Muscle layer of duodenum (tissue), 2 donors: ENCODE measurements around the gene DHX32.
"Not testable (repeated sequence)": the region's sequence is repeated elsewhere in the genome, so short reads cannot be mapped to it uniquely, and the experiment has no call there.

Experiments
- H3K27ac ChIP-seq: one replicate; pipeline ENCODE4 v1.7.0; 2013; ENCODE audit warnings: mild to moderate bottlenecking, low read length
- H3K27me3 ChIP-seq: one replicate; pipeline ENCODE4 v1.7.0; 2013; ENCODE audit warnings: low read depth, mild to moderate bottlenecking, control low read depth, low read length
- H3K36me3 ChIP-seq, 2 donors: one replicate each; pipeline ENCODE4 v1.7.0; 2013; ENCODE audit warnings: low read length in 2 of 2, control low read depth in 1 of 2, mild to moderate bottlenecking in 1 of 2; ENCODE audit not compliant: insufficient read depth in 2 of 2, control insufficient read depth in 1 of 2
- H3K4me1 ChIP-seq, 2 donors: one replicate each; pipeline ENCODE4 v1.7.0; 2013; ENCODE audit warnings: low read length in 2 of 2, mild to moderate bottlenecking in 2 of 2, control low read depth in 1 of 2, moderate library complexity in 1 of 2; ENCODE audit not compliant: insufficient read depth in 2 of 2, control insufficient read depth in 1 of 2
- H3K4me3 ChIP-seq, 2 donors: one replicate each; pipeline ENCODE4 v1.7.0; 2013; ENCODE audit warnings: low read length in 2 of 2, low read depth in 1 of 2, mild to moderate bottlenecking in 1 of 2
- H3K9me3 ChIP-seq, 2 donors: one replicate each; pipeline ENCODE4 v1.7.0; 2013; ENCODE audit warnings: low read length in 2 of 2, control low read depth in 1 of 2, mild to moderate bottlenecking in 1 of 2; ENCODE audit not compliant: control insufficient read depth in 1 of 2
- donor health status: healthy.

Gene DHX32

DNA sequence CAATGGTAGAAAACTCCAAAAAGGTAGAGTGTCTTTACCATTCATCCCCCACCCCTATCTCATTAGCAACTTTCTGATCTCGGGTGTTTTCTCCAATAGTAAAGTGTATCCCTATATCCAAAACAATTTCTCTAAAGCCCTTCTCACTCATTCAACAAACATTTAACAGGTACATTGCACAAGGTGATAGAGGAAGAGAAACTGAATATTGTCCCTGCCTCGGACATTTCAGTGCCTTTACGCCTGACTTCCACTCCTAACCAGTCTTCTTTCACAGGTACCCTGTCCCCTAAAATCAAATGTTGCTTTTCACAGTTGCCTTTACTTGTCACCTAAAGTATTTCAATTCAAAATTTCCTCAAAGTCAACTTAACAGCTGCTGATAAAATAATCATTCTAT, 13.1 kb upstream of the DHX32 start:
- not testable (repeated sequence) for H3K36me3 ChIP-seq, H3K9me3 ChIP-seq, H3K4me3 ChIP-seq, H3K27ac ChIP-seq, H3K27me3 ChIP-seq, H3K4me1 ChIP-seq

DNA sequence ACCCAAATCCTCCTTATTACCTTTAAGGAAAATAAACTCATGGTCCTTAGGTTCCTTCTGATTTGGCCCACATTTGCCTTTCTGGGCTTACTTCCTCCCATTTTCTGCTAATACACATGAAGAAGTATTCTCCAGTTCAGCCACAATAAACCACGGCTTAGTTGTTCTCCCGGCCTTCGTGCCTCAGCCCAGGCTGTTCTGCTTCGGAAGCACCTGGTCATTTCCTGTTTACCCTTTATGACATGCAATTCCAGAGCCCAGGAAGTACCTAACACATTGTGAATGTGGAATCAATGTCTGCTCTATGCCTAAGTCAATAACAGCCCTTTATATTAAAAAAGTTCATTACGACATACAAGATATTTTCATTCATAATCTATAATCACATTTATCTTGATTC, 11.3 kb upstream of the DHX32 start:
- not testable (repeated sequence) for H3K36me3 ChIP-seq, H3K27ac ChIP-seq, H3K4me1 ChIP-seq, H3K27me3 ChIP-seq, H3K4me3 ChIP-seq, H3K9me3 ChIP-seq

DNA sequence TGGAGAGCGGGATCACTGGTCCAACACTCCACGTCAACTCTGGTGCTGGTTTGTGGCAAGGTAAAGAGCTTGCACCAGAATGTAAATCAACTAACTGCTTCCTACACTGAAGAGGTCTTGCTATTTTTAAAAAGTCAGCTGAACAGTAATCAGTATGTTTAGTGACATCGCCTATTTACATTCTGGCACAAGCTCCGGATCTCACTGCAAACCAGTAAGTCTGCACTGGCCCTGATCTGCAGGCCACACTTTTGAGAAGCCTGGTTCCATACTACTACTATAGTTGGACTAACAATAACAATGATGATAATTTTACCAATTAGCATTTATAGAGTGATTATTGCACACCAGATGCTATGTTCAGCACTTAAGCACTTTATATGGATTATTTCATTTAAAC, 8.3 kb upstream of the DHX32 start:
- not testable (repeated sequence) for H3K36me3 ChIP-seq, H3K4me3 ChIP-seq, H3K27ac ChIP-seq, H3K9me3 ChIP-seq, H3K4me1 ChIP-seq, H3K27me3 ChIP-seq

DNA sequence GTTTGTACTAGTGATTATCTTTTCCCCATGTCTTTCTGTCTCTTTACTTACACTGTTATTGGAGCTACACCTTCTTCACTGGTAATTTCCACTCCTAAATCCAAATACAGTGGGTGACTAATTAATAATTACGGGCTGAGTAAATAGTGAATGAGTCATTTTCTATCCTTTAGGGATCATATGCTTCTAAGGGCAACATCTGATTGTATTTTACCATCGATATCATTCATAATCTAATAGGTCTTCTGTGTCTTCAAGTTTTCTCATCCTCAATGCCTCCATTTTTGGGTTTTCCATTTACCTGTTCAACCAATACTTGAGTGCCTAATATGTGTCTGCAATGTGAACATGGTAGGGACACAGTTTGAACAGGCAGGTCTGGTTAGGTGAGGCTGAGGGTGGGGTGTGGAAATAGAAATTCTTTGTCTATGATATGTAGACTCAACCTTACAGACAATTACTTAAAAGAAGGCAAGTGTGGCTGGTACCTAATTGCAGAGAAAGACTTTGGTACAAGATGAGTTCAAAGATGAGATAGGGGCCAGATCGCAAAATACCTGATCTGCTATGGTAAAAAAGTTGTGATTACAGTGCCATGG, 5.9 kb upstream of the DHX32 start:
- H3K36me3 ChIP-seq, result peaks cover 0 to 3% of the 10 kb centered on the region in 2 donors

DNA sequence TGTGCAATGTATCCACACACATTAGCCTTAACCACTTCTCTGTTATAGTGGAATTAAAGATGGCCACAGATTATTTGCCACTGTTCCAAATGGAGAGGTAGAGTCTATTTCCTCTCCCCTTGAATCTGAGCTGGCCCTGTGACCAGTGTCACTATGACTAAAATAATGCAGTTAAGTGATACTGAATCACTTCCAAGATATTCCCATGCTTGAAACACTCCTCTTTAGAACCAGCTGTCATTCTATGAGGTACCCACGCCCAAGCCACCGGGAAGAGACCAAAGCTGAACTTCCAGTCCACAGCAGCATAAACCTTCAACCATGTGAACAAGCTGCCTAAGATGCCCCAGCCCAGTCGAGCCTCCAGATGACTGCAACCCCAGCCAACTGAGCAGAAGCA, 2.1 kb upstream of the DHX32 start:
- Histone ChIP-seq H3K27me3 (no peaks in the 10 kb centered on the region), H3K4me3 (no peak overlapping the region), H3K4me1 (no peaks in the 10 kb centered on the region), H3K36me3 (peaks cover 3 to 4% of the 10 kb centered on the region in 2 donors), H3K27ac (no peak overlapping the region), H3K9me3 (no peaks in the 10 kb centered on the region)

More for the DNA sequence above, 5.9 kb upstream of the DHX32 start:
- Histone ChIP-seq H3K27me3 (no peaks in the 10 kb centered on the region), H3K27ac (no peak overlapping the region), H3K4me3 (no peak overlapping the region), H3K9me3 (no peaks in the 10 kb centered on the region), H3K4me1 (no peaks in the 10 kb centered on the region)

DNA sequence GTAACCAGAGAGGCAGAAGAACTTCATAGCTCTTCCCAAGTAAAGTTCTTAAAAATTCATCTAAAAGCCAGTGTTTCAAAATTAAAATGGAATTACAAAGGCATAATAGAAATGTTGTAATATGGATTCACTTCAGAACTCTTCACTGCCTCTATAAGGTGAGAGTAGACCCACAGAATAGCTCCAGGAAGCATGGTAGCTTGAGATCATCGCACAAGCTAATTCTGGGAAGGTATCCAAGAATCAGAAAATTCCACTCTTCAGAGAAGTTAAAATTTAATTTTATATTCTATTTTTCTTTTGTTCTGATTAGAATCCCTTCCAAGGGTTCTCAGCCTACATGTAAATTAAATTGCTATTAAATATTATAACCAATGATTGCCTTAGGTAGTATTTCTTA, 1.5 kb upstream of the DHX32 start:
- H3K4me1 ChIP-seq, result no peaks in the 10 kb centered on the region
- H3K36me3 ChIP-seq, result peaks cover 3 to 4% of the 10 kb centered on the region in 2 donors
- H3K9me3 ChIP-seq, result no peaks in the 10 kb centered on the region
- no peaks in the 10 kb centered on the region for H3K27me3 ChIP-seq
- H3K27ac ChIP-seq, result no peak overlapping the region
- no peak overlapping the region for H3K4me3 ChIP-seq

DNA sequence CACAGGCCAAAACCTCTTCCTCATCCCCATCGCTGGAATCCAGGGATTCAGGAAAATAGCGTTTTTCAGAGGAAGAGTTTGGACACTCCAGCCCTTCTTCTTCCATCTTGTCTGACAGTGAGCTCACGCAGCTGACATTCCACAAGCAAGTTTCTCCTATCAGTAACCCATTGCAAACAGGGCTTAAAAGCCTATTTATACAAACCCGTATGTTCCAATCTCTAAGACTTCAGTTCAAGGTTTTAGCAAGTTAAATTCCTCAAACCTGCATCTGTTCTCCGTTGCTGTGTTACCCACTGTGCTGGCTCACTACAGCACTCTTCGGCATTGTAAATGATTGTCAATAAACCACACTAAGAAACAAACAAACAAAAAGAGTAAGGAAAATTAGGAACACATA, 373 bp downstream of the DHX32 start:
- Histone ChIP-seq H3K4me3 (no peak overlapping the region), H3K27ac (no peak overlapping the region), H3K36me3 (peaks cover 4 to 13% of the 10 kb centered on the region in 2 donors), H3K9me3 (peaks cover 0 to 9% of the 10 kb centered on the region in 2 donors), H3K4me1 (no peaks in the 10 kb centered on the region), H3K27me3 (no peaks in the 10 kb centered on the region)

DNA sequence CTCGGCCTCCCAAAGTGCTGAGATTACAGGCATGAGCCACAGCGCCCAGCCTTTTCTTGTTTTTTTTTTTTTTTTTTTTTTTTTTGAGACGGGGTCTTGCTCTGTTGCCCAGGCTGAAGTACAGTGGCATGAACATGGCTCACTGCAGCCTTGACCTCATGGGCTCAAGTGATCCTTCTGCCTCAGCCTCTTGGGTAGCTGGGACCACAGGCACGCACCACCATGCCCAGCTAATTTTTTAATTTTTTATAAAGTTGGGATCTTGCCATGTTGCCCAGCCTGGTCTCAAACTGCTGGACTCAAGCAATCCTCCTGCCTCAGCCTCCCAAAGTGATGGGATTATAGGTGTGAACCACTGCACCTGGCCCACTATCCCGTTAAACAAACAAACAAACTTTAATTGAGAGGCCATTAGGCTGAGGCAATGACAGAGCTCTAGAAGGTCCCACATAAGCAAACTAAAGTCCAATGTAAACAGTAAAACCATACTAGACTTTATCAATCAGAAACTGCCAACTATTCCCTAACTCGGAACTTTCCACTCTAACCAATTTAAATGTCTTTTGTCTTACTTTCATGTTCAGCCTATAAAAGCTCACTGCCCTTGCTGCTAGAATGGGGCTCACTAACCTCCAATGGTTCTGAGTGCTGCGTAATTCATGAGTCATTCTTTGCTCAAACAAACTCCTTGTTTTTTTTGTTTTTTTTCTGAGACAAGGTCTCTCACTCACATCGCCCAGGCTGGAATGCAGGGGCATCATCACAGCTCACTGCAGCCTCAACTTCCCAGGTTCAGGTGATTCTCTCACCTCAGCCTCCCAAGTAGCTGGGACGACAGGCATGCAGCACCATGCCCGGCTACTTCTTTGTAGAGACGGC, 1.9 kb downstream of the DHX32 start:
- Histone ChIP-seq H3K4me1 (no peaks in the 10 kb centered on the region), H3K27me3 (no peaks in the 10 kb centered on the region), H3K36me3 (peaks cover 4 to 20% of the 10 kb centered on the region in 2 donors), H3K27ac (no peak overlapping the region), H3K9me3 (peaks cover 0 to 9% of the 10 kb centered on the region in 2 donors), H3K4me3 (no peak overlapping the region)

DNA sequence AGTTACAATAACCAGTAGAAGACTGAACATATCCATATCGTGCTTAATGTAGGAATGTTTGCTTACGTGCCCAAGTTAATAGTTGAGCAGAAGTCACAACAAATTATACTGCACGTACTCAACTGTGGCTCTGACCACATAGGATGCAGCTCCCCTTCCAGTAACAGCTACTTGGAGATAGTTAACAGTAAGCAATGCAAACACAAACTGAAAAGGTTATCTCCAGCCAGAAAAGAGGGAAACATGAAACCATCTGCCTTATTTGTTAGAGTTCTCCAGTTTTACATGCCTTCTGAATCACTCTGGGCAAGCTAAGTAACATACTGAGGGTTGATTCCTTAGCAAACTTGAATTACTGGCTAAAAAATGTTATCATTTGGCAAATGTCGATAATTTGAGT, 9.8 kb downstream of the DHX32 start:
- H3K27me3 ChIP-seq, result no peaks in the 10 kb centered on the region
- no peak overlapping the region for H3K27ac ChIP-seq
- peaks cover 0 to 4% of the 10 kb centered on the region in 2 donors for H3K9me3 ChIP-seq
- no peak overlapping the region for H3K4me3 ChIP-seq
- H3K4me1 ChIP-seq, result peaks cover 0 to 2% of the 10 kb centered on the region in 2 donors
- H3K36me3 ChIP-seq, result peaks cover 6 to 19% of the 10 kb centered on the region in 2 donors

DNA sequence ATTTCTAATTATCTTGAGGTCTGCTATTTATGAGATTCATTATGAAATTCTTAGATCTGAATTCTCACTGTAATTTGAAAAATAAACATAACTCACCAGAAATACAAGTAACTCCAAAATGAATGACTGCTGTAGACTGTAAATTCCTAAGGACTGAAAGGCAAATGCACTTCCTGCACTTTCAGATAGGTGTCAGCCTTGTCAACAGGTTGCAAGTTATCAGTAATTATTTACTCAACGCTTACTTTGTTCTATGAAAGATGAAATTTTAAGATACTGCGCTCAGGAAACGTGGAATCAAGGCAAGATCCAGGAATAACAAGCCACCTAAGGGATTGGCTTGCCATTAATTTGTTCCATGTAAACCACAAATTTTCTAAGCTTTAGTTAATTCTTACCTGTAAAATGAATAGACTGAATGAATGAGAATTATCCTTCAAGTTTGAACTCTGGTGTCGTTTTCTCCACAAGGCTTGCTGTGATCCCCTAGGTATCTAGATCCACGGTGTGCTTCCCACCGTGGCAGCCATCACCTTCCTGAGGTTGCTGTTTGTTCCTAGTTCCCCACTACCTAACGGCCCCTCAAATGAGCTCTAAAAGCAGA, 12.6 kb downstream of the DHX32 start:
- Histone ChIP-seq H3K27me3 (no peaks in the 10 kb centered on the region), H3K4me3 (no peak overlapping the region), H3K4me1 (peaks cover 0 to 2% of the 10 kb centered on the region in 2 donors), H3K36me3 (peaks cover 18 to 26% of the 10 kb centered on the region in 2 donors), H3K9me3 (no peaks in the 10 kb centered on the region), H3K27ac (no peak overlapping the region)

DNA sequence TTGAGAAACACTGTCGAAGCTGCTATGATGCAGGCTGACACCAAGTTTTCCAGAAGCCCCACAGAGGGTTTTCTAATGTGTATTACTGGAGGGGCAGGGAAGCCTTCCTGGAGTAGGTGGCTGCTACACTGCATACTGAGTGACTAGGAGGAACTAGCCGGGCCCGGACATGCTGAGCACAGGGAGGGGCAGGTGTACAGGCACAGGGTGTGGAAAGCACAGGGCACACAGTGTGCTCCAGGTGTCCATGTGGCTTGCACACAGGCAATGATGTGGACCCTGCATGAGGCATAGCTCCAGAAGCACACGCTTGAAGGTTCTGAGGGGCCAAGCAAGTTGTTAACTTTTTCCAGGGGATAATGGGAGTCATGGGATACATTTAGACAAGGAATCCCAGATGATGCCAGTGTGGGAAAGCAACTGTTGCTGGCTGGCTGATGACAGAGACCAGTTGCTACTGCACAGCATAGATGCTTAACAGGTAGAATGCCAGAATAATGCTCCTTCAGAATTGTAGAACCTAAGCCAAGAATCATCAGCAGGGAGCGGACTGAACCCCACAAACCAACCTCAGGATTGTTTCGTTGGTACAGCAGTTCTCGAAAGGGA, 14.6 kb downstream of the DHX32 start:
- H3K4me3 ChIP-seq, result no peak overlapping the region
- H3K27ac ChIP-seq, result no peak overlapping the region
- H3K4me1 ChIP-seq, result no peaks in the 10 kb centered on the region
- no peaks in the 10 kb centered on the region for H3K27me3 ChIP-seq
- no peaks in the 10 kb centered on the region for H3K9me3 ChIP-seq
- H3K36me3 ChIP-seq, result peaks cover 18 to 26% of the 10 kb centered on the region in 2 donors
